Superior temporal gyrus (tissue), 1 donor: Measurements from ENCODE around the gene PLEK2.
"Not testable (repeated sequence)": the region's sequence is repeated elsewhere in the genome, so short reads cannot be mapped to it uniquely, and the experiment has no call there.

Source experiments
- DNase-seq: peaks from one replicate; pipeline ENCODE4 v3.0.0-alpha.2; 2016; ENCODE audit errors: extremely low spot score

Gene PLEK2, protein sequence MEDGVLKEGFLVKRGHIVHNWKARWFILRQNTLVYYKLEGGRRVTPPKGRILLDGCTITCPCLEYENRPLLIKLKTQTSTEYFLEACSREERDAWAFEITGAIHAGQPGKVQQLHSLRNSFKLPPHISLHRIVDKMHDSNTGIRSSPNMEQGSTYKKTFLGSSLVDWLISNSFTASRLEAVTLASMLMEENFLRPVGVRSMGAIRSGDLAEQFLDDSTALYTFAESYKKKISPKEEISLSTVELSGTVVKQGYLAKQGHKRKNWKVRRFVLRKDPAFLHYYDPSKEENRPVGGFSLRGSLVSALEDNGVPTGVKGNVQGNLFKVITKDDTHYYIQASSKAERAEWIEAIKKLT

DNA sequence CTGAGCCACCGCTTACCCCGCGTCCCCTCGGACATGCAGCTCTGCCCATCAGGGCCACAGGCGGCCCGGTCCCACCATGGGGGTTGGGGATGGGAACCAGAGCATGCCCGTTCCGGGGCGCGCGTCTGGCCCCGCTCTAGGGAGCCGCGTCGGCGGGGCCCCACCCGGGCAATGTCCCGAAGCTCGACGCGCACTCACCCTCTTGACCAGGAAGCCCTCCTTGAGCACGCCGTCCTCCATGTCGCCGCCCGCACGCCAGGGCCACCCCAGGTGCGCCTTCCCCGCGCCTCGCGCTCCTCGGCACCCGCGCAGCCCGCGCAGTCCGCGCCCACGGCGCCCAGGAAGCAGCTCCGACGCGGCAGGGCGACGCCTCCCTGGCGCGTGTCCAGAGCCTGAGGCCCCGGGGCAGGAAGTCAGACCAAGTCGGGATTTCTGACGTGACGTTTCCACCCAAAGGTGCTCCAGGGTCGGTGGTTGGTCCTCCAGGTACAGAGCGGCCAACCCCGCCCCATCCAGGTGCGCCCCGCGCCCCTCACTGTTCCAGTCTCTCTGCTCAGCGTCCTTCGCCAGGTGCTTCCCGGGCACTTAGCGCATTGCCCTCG, at the start of gene PLEK2:
Gene PLEK2, minus strand, starts transcription at position 346 of the 602 bp plus-strand sequence. Its CDS starts 106 bp downstream, at position 240.
- no peak for DNase-seq

DNA sequence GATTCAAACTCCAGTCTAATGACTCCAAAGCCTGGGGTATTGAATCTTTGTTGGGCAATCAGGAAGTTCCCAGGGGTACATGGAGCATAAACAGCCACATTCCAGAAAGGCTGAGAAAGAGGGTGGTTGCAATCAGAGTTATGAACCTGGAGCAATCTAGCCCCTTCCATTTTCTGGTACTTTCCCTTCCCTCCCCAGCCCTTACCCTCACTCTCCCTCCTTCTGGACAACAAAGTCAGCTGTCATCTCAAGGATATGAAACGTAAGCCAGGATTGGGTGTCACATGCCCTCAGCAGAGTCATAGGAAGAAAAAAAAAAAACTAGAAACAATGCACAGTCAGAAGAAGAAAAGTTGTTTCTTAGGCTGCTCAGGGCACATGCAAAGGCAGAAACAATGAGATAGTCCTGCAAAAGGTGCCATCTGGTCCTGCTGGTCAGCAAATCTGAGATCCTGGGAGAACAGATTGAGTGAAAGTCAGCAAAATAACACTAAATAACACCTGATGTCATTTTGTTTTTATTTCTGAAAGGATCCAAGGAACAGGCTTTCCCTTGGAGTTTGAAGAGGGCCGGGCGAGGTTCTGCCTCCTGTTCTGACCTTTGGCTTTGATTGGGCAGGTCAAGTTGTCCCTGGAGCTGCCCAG, 49.5 kb upstream of the PLEK2 start:
- no peak for DNase-seq

DNA sequence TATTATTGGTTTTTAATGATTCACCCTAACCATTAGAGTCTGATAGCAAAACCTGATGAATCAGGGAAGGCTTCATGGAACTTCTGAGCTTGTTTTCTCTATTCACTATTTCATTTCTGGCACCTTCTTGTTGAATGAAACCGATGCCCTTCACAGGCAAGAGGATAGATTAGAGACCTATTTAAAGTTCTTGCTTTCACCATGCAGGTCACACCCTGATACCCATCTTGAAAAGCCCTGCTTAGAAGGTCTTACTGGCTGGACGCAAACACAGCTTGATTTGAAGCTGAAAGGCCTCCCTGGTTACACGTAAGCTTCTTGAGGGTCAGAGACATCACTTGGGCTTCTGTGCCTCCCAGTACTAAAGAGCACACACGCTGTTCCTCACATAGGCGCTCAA, 47.4 kb upstream of the PLEK2 start:
- no peak for DNase-seq

DNA sequence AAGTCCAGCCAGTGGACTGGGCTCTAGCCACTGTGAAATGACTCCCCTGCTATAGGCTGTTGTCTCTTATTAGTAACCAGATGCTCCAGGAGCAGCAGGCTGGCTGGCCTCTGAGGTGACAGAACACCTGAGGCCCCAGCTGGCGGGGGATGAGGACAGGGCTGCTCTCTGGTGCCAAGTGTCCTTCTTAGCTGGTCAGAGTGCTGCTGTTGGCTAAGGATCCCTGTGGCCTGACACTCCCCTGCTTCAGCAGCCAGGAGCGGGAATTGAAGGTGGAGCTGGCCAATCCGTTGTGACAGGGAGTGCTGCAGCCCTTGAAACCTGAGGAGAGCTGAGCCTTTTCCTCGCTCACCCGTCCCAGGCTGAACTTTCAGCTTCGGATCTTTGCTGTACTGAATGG, 45.8 kb upstream of the PLEK2 start:
- DNase-seq, result no peak

DNA sequence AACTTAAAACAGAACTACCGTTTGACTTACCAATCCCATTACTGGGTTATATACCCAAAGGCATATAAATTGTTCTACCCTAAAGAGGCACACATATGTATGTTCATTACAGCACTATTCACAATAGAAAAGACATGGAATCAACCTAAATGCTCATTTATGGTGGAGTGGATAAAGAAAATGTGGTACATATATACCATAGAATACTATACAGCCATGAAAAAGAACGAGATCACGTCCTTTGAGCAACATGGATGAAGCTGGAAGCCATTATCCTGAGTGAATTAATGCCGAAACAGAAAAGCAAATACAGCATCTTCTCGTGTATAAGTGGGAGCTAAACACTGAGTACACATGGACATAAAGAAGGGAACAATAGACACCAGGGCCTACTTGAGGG, 44.8 kb upstream of the PLEK2 start:
- no peak for DNase-seq

DNA sequence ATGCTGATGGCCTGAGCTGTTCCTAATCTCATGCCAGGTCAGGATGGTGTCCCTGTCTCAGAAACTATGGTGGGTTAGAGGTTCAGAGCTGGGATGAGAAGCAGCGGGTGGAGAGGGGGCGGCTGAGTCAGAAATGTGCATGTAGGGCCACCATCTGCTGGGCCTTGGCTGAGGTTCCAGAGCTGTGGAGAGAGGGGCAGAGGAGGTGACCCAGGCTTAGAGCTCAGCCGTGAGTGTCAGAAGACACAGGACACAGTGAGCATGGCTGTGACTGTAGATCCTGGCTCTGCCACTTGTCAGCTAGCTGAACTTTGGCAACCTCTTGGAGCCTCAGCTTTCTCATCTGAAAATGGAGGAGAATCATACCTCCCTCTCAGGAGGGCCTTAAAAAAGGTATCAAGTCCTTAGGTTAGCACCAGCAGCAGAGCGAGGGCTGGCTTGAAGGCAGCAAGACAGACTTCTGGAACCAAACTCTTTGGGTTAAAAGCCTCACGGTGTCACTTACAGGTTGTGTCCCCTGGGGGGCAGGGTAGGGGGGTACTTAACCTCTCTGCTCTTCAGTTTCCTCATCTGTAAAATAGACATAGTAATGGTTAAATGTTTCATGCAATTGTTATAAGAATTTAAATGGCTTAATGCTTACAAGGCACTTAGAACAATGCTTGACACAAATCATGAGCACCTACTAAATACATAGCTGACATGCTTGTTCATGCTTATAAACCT, 41.8 kb upstream of the PLEK2 start:
- DNase-seq, result no peak

DNA sequence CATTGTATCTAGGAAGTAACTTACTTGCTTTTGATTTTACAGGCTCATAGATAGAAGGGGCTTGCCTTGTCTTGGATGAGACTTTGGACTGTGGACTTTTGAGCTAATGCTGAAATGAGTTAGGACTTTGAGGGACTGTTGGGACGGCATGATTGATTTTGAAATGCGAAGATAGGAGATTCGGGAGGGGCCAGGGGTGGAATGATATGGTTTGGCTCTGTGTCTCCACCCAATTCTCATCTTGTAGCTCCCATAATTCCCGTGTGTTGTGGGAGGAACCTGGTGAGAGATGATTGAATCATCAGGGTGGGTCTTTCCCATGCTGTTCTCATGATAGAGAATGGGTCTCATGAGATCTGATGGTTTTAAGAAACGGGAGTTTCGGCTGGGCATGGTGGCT, 39.7 kb upstream of the PLEK2 start:
- not testable (repeated sequence) for DNase-seq

DNA sequence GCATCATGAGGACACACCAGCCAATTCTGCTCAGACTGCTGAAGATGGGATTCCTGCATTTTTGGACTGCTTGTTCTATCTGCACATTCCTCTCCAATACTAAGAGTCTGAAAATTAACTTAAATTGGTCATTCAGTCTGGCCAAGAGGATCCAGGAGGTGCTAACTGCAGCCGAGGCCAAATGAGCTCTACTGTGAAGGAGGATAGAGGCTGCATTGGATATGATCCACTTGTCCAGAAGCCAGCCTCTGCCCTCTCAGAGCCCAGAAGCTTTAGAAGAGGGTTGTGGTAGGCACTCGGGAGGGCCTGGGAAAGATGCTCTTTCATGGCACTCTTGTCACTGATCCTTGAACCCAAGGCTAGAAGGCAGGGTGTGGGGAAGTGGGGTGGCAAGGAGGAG, 37.1 kb upstream of the PLEK2 start:
- DNase-seq, result no peak

DNA sequence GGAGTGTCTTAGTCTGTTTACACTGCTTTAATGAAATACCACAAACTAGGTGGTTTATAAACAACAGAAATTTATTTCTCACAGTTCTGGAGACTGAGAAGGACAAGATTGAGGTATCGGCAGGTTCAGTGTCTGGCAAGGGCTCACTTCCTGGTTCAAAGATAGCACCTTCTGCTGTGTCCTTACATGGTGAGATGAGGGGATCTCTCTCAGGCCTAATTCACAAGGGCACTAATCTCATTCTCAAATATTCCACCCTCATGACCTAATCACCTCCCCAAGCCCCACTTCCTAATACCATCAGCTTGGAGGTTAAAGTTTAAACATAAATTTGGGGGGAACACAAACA, 35.0 kb upstream of the PLEK2 start:
- no peak for DNase-seq

DNA sequence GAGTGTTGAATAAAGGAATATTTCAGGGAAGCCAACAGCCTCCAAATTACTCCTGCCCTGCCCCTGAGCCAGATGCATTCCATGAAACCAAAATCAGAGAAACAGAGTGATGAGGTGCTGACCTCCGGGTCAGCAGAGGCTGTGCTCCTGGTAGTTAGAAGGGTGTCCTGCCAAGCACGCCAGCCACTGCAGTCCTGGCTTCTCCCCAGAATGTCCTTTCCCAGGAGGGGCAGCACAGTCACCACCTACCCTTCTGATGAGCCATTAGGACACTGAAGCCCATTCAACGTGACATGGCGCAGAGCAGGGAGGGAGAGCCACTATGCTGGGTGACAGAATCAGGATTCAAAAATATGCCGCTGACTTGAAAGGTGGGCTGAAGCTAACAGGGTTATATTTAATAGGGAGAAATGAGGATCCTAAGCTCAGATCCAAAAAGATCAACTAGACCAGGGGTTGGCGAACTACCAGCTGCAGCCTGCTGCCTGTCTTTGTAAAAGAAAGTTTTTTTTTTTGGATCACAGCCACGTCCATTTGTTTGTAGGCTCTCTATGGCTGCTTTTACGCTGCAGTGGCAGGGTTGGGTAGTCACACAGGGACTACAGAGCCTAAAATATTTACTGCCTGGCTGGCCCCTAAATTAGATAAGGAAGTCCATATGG, 34.5 kb upstream of the PLEK2 start:
- DNase-seq, result peak; percentile 29

DNA sequence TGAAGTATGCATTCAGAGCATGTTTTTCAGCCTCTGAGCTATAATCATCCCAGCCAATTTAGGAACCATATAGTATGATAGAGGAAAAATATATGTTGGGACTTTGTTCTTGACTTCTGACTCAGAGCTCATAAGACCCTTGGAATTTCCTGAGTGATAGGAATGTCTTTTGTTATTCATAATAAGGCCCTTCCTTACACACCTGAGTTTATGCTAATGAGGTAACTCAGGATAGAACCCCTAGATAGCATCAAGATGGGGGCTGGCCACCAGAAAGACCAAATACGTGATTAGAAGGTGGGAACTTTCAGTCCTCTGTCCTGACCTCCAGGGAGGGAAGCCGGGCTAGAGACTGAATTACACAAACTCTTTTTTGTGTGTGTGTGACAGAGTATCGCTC, 32.4 kb upstream of the PLEK2 start:
- DNase-seq, result no peak

DNA sequence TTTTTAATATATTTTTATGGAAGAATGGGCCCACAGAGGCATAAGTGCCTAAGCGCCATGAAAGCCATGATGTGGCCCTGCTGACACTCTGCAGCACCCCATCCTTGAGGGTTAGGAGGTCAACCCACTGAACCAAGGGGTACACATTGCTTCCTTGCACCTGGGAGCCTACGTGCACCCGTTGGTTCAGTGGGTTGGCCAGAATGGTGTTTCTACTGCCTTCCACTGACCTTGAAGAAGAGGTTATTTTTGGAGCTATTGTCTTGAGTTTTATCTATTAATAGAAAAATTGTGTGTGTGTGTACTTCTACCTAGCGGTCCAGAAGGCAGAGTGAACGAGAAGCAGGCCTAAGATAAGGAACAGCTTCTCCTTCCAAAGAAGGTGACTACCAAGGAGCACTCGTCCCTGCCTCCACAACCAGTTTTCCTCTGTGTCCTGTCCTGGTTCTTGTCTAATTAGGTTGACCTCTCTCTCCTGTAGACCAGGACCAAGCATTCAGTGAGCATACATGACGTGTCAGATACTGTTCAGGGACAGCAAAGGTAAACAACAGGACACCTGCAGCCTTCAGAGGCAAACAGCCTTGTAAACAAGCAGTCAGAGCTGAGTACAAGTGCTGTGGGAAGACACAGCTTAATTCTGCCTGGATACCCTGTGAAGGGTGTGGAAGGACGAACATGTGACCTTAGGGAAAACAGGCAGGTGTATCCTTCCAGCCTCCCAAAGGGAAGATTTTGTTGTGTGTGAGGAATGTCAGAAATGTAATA, 30.4 kb upstream of the PLEK2 start:
- no peak for DNase-seq

DNA sequence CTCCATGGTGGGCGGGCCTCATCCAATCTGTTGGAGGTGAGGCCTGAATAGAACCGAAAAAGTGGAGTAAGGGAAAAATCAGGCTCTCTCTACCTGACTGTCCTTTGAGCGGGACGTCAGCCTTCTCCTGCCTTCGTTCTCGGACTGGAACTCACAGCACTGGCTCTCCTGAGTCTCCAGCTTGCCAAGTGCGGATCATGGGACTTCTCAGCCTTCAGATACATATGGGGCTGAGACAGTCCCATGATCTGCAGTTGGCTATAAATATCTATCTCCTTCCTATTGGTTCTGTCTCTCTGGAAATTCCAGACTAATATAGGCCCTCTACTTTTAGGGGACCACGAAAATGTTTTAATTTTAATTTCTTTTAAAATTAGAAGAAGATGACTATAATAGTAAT, 29.7 kb upstream of the PLEK2 start:
- DNase-seq, result no peak

DNA sequence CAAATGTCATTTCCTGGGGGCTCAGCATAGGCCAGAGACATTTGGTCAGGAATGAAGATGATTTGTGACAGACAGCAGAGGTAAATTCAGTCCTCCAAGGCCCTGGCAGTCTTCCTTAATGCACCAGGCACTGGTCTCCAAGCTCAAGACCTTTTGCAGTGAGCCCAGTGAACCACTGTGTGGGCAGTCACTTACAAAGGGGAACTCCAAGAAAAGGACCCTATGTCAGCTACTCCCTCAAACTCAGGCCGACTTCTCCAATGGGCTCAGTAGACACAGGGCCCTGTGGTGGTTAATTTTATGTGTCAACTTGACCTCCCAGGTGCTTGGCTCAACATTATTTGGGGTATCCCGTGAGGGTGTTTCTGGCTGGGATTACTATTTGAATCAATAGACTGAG, 29.3 kb upstream of the PLEK2 start:
- DNase-seq, result no peak

DNA sequence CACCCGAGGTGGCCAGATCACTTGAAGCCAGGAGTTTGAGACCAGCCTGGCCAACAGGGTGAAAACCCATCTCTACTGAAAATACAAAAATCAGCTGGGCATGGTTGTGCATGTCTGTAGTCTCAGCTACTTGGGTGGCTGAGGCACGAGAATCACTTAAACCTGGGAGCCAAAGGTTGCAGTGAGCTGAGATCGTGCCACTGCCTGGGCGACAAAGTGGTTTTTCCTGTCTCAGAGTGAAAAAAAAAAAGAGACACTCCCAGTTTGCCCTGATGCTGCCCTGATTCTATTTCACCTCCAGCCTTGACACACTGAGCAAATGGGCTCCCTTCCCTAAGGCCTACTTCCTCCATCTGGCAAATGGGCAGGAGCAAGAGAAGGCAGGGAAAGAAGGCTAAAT, 28.5 kb upstream of the PLEK2 start:
- DNase-seq, result no peak

DNA sequence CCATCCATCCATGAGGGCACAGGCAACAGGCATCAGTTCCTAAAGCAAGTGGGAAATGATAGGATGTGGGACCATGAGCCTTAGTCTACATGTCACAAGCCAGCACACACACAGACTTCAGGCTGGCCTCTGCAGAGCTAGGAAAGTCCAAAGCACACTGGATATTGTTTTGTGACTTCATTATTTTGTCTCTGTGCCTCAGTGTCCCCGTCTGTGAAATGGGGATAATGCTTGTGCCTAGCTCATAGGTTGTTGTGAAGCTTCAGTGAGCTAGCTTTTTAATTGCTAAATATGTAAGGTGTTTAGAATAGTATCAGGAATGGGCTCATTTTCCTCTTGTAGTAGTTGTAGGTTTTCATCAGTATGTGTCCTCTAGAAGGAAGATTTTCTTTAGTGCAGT, 27.0 kb upstream of the PLEK2 start:
- DNase-seq, result no peak

DNA sequence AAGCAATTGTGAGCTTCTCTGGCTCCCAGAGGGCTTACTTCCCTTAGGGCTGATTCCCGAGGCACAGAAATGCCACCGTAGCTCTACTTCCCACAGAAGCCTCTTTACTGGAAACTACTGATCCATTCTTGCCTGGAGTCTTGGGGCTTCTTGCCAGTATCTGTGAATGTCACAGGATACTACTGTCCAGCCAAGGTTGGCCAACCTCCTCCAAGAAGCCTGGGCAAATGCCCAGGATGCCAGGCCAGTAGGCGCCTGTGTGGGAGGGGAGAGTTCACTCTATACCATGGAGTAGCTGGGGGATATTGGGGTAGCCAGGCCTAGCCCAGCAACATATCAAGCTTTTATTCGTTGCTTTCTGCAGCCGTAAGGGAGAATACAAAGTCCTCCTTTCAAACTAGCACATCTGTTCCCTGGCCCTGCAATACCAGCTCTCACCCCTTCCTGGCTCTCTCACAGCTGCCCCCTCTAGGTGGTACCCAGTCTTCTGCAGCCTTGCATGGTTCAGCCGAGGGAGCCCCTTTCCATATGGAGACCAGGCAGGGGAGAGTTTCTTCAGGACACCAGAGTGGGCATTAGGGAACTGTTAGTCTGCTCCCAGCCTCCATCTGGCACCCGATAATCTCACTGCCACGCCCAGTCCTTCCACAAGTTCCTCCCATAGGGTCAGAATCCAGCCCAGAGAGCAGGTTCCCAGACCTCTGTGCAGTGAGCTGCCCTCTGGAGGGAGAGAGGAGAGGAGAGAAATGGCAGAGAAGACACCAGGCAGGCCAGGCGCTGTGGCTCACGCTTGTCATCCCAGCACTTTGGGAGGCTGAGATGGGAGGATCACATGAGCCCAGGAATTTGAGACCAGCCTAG, 24.3 kb upstream of the PLEK2 start:
- peak; percentile 16 for DNase-seq

DNA sequence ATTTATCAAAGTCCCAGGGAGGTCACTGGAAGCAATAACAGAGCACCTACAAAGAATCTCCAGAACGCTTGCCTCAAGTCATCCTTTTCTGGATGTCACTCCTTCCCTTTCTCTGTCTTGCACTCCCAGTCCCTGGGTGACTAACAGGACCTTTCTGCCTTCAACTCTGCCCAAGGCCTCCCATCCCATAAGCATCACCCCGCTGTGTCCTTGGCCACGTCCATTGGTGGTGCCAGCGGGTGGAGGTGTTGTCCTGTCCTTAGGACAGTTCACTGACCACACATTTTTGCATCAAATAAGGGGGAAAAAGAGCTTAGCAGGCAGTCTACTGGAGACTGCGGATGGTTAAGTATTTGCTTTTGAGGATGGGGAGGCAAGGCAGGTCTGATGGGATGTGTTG, 23.6 kb upstream of the PLEK2 start:
- no peak for DNase-seq

DNA sequence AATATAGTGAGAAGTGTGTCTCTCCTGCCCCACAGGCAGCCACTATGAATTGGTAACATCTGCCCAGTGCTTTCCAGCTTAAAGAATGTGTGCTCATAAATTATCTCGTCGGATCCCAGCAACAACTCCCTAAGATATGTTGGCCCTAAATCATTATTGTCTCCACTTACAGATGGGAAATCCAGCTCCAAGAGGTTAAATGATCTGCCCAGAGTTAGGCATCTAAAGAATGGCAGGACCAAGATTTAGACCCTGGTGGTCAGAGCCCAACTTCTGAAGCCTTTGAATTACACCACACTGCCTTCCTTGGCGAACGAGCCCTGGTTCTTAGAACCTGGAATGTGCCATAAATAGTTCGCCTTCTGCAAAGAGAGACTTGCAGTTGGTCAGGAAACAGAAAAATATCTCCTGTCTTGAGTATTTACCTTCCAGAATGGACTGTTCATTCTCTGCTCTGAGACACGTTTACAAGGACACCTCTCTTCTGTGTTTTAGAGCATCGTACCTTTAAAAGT, 20.1 kb upstream of the PLEK2 start:
- DNase-seq, result no peak
